HEK293T (cell line): Measurements from ENCODE around the gene ARG2.

Experiments used
- BHLHE40 ChIP-seq: fragments of 450-650 bp; IDR thresholded peaks from 2 replicates; pipeline ENCODE4 v1.6.1; 2016; ENCODE audit warnings: mild to moderate bottlenecking, moderate library complexity, borderline replicate concordance
- FOXM1 ChIP-seq: fragments of 450-650 bp; IDR thresholded peaks from 2 replicates; pipeline ENCODE4 v1.6.1; 2017; ENCODE audit warnings: mild to moderate bottlenecking, borderline replicate concordance
- NFRKB ChIP-seq: fragments of 450-650 bp; IDR thresholded peaks from 2 replicates; pipeline ENCODE4 v1.6.1; 2016; ENCODE audit warnings: mild to moderate bottlenecking, moderate library complexity
- PKNOX1 ChIP-seq: fragments of 450-650 bp; IDR thresholded peaks from 2 replicates; pipeline ENCODE4 v1.6.1; 2016
- SP1 ChIP-seq: fragments of 450-650 bp; IDR thresholded peaks from 2 replicates; pipeline ENCODE4 v1.6.1; 2017
- SUZ12 ChIP-seq: fragments of 450-650 bp; IDR thresholded peaks from 2 replicates; pipeline ENCODE4 v1.6.1; 2016; ENCODE audit warnings: mild to moderate bottlenecking

GRCh38 chr14:67666750-67667449 lies 47.2 kb downstream of the ARG2 start:
- TF ChIP-seq BHLHE40 (no peak), NFRKB (no peak), PKNOX1 (no peak), SUZ12 (no peak), FOXM1 (no peak), SP1 (no peak)
